NCI-H2107 (cell line): ENCODE data around the gene TP53TG5.

Source experiments
- DNase-seq: peaks from one replicate; lab custom pipeline; 2025; lab: John Stamatoyannopoulos, UW

Gene TP53TG5

DNA sequence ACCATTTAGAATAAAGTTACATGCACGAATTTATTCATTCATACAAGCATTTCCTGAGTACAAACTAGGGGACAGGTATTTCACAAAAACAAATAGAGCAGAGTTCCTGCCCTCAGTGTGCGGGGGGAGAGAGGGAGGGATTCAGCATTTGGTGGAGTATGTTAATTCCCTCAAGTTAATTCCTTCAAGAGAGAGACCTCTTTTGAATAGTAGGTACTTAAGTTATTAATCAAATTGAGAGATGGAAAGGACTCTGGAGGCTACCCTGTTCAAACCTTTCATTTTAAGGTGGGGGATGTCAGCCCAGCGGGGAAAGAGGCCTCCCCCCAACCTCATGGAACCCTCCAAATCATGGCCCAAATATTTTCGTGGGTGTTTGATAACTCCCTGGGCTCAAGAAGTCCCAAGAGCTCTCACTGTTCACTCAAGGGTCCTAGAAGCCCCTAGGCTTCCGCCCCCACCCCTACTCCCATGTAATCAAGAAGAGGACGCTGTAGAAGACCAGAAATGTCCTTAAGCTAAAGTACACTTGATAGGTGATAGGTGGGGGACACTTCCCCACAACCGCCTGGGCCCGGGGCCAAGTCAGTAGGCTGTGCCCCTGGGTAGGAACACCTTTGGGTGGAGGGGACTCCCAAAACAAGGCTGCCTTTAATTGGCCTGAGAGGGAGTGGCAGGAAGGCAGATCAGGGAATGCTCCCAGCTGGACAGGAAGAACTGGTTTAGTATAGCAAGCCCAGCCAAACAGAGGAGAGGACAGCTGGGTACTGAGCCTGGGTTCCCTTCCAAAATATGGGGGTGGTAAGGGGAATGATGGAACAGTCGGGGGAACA lies 32.8 kb downstream of the TP53TG5 start:
- no peak for DNase-seq

DNA sequence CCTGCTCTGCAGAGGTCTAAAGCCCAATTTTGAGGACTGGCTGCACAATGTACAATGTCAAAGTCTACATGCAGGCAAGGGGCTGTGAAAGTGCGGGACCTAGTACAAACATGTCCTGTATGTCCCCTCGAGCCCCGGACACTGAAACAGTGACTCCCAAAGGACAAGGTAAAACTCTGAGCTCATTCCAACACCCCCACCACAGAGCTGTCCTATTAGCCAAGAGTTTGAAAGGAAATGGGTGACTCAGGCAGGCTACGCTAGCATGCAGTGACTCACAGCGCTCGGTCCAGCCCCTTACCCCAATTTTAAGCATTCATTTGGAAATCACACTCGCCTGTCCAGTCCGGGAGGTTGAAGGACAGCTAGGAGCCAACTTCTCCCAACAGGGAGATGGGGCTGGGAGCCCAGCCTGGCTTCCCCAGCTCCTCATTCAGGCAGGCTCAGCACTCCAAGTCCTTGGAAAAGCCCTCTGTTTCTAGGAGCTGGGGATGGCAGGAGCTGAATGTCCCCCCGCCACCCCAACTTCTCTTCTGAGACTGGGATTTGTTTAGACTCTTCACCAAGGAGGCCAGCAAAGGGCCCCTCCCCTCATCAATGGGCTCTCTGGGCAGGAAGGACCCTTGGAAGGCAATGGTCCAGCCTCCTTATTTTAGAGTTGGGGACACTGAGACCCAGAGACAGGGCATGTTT lies 33.8 kb downstream of the TP53TG5 start:
- DNase-seq = no peak

GRCh38 chr20:45343532-45344167 lies 34.5 kb downstream of the TP53TG5 start:
- no peak for DNase-seq

DNA sequence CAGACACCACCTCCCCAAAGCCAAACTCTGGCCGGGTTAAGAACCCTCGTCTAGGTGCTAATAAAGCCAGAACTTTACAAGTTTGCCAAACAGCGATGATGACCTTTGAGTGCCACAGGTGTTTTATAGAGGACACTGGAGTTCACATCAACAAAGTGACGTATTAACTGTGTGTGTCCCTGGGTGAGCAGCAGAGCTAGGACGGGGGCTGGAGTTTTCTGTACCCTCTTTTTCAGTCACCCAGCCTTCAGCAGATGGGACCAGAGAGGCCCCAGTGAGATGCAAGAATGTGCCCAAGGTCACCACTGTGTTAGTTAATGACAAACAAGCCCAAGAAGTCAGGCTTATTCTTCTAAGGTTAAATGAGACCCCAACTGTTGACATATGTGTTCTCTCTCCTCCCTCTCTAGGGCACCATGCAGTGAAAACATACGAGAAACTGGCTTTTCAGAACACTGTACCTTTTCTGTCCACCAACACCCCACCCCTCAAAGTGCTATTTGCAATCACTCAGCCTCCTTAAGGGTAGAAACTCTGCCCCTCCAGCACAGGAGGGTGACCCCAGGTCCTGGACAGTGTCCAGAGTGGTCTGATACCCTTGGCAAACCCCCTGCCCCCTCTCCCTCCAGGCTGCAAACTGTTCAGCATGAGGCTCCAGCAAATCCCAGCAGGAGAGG lies 35.1 kb downstream of the TP53TG5 start:
- no peak for DNase-seq

GRCh38 chr20:45341939-45342854 lies 35.9 kb downstream of the TP53TG5 start:
- DNase-seq = no peak

DNA sequence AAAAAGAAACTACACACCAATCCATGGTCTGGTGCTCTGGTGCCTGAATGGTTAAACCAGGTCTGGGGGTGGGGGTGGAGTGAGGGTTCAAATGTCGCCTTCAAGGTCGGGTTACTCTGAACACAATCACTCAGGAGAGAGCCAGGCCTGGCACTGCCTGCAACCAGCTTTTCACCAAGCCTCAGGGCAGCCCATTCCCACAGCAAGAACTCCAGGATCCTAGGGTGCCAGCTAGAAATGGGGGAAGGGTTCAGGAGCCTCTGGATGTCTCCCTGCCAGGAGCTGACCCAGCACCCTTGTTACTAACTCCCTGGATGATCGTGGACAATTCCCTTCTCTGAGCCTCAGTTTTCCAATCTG lies 36.6 kb downstream of the TP53TG5 start:
- no peak for DNase-seq

- no peak for DNase-seq
Observed at GRCh38 chr20:45340951-45341350, 37.2 kb downstream of the TP53TG5 start.

DNA sequence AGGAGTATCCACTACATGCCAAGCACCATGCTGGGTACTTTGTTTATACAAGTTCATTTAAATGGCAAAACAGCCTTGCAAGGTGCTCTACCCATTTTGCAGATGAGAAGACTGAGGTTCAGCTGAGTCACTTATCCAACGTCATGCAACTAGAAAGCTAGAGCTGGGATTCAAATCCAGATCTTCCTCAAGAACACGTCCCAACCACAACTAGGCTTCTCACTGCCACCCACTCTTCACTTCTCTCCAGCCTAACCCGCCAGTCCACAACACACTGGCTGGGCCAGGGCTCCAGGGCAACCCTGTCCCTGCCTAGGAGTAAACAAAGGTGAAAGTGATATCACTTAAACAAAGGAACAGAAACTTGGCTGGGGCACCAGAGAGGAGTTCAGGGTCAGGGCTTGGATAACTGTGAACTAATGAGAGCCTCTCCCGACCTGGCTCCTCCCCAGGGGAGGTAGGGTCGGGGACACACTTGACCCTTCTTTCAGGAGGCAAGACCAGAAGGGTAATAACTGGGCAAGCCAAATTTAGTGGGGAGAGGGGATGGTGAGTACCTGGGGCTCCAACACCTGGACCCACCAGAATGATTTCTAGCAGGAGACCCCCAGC lies 37.8 kb downstream of the TP53TG5 start:
- no peak for DNase-seq

DNA sequence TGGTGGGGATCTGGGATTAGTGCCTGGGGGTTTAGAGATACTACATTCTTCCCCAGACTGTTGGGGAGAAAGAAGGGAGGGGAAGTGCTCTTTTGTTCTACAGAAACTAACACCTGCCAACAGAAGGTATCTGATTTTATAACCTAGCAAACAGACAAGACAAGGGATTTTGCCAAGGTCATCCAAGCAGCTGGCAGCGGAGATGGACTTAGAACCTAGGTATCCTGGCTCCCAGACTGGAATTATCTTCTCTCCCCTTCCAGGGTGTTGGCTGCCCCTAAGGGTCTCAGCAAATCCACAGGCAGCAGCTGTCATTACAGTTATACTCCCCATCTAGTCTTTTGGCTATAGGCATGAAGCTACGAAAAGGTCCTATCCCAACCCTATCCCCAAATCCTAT lies 38.3 kb downstream of the TP53TG5 start:
- DNase-seq = no peak

GRCh38 chr20:45339084-45339483 lies 39.0 kb downstream of the TP53TG5 start:
- DNase-seq = no peak

GRCh38 chr20:45338121-45339030 lies 39.7 kb downstream of the TP53TG5 start:
- DNase-seq = no peak

DNA sequence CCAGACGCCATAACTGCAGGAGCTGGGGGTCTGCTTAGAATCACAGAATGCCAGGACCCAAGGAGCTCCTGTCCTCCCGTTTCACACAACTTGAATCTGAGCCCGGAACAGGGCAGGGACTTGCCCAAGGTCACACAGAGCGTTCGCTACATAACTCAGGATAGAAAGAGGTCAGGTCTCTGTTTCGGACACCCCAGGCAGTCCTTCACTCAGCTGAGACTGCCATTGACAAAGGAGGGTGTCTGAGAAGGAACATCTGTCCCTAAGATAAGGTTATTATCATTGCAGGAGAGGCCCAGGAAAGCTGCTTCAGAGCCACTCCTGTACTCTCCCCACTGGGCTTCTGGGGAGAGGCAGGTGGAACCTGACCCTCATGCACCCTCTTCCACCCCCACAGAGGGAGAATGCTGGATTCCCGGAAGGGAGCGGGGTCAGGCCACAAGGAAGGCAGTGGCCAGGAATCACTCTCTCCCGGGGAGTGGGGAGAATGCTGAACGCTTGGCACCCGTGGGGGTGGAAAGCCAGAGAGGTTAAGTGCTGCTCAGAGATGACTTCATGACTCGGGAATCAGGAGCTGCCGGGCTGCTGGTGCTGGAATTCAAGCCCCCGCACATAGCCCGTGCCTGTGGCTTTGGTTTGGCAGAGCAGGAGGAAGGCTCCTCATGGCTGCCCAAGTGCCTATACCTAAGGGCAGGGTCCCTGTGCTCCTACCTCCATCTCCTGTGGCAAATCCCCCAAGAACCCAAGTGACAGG lies 40.6 kb downstream of the TP53TG5 start:
- no peak for DNase-seq

DNA sequence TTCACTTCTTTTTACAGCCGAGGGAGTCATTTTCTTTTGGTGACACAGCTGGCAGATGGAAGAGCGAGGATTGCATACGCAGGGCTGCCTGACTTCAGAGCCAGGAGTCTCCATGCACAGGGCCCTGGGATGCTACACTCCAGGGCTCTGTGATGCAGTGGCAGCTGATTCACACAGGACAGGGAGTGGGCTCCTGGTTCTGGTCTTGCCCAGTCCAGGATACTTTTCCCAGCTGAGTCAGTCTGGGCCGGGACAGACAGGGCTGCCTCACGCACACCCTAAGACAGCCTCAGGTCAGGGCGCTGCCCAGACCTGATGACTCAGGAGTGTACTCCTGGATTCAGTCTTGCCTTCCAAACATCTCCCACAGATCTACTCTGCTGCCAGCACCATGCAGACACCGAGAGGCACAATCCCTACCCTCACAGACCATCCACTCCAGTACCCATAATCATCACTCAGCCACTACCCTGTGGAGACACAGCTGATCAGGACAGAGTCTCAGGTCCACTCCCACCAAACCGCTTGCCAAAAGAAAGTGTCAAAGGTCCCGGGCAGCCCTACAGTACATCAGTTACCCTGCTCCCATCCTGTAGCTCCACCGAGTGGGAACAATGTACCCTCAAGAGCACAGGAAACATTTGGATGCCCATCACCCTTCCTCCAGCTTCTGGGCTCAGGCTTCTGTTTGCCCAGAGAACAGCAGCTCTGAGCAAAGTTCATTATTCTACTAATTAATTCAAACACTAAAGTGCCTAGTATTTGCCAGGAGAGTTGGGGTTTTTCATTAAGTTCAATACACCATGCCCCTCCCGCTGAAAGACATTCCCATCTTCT lies 41.4 kb downstream of the TP53TG5 start:
- no peak for DNase-seq

DNA sequence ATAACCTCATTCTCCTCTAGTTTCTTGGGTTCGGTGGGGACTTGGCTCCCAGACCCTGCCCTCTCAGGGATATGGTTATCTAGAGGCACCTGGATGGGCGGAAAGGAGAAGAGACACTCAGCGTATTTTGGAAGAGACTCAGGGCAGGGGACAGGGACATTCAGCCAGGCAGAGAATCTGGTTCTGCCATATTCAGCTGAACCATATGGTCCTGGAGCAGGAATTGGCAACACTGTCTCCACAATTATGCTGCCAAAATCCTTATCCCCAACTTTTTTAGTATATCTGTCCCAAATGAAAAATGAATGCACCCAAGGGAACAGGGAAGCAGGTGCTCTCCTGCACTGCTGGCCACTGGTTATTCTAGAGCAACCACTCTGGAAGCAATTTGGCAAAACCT lies 47.6 kb downstream of the TP53TG5 start:
- DNase-seq = no peak

- DNase-seq = no peak
Observed at GRCh38 chr20:45329497-45330319, 48.4 kb downstream of the TP53TG5 start.

- DNase-seq = no peak
Observed at GRCh38 chr20:45328451-45328850, 49.7 kb downstream of the TP53TG5 start.

DNA sequence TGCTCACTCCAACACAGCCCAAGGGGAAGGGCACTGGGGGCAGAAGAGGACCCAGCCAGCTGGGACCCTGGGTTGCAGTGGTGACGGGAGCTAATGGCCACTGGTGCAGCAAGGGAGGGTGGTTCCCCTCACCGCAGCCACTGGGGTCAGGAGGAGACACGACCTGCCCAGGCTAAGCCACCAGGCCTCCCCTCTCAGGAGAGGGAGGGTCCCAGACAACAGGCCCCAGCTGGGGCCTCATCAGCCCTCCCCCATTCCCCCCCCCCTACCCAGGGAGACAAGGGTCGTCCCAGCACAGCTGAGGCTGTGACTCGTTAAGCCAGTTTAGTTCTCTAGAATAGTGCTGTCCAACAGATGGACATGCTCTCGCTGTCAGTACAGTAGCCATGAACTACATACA lies 52.8 kb downstream of the TP53TG5 start:
- DNase-seq = no peak
